IPS DF 6.9 (cell line): ENCODE measurements around the gene IGFBP1.

ENCODE experiments used
- DNase-seq: peaks from one replicate; pipeline ENCODE4 v3.0.0-alpha.2; 2013; ENCODE audit warnings: low read depth, low spot score
- H3K27ac ChIP-seq: one replicate; pipeline ENCODE4 v1.5.1; 2013; ENCODE audit warnings: low read length, control low read depth
- H3K27me3 ChIP-seq: 2 replicates; pipeline ENCODE4 v1.6.1; 2013; ENCODE audit warnings: mild to moderate bottlenecking, low read length; ENCODE audit not compliant: control insufficient read depth, insufficient read depth
- H3K36me3 ChIP-seq: 2 replicates; pipeline ENCODE4 v1.6.1; 2013; ENCODE audit warnings: low read length; ENCODE audit not compliant: control insufficient read depth, insufficient read depth
- H3K4me1 ChIP-seq: 2 replicates; pipeline ENCODE4 v1.6.1; 2013; ENCODE audit warnings: low read length; ENCODE audit not compliant: control insufficient read depth, insufficient read depth
- H3K4me3 ChIP-seq: 2 replicates; pipeline ENCODE4 v1.5.1; 2013; ENCODE audit warnings: mild to moderate bottlenecking, low read length
- H3K9me3 ChIP-seq: 2 replicates; pipeline ENCODE4 v1.6.1; 2013; ENCODE audit warnings: low read length, inconsistent platforms; ENCODE audit not compliant: control insufficient read depth, insufficient read depth
- WGBS: extraction: QIAGEN DNeasy Blood & Tissue Kit; methylation state at CpG from one replicate; pipeline ENCODE4 v1.1.7; 2013; ENCODE audit warnings: mixed read lengths, missing lambda C conversion rate; ENCODE audit not compliant: insufficient read length, insufficient coverage; 5-methylcytosine and 5-hydroxymethylcytosine counted together

The IGFBP1 gene

DNA sequence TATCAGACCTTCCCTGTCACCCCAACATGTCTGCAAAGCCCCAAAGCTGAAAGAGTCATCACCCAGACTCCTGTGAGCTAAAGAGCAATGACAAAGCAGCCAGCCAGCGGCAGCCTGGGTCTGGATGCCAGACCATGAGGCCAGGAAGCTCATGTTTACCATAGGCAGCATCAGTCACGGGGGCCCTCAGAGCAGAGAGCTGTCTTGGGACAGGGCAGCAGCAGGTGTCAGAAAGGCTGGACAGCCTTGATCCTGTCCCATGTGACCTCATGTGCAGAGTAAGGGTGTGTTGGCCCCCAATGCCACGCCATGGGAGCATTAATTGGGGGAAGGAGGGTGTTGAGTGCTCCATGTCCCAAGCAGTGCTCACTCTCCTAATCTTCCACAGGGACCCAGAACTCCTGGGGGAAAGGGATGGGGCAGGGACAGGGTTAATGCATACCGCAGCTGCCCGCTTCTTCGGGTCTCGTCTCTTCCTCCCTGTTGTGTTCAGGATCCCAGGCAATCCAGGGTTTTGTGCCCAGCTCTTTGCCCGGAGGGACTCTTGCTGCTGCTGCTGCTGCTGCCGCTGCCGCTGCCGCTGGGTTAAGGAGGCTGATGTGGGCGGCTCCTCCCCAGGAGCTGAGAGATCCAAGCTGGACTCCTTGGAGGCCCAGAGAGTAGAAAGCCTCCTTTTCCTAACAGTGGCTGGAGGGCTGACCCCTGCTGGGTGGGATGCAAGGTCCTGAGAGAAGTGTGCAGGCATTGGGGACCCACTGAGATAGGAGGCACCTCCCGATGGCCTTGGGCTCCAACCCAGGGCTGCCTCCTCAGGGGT lies 22.5 kb upstream of the IGFBP1 start:
- Histone ChIP-seq H3K27ac (no peak overlapping the region), H3K9me3 (no peaks in the 10 kb centered on the region), H3K36me3 (no peaks in the 10 kb centered on the region), H3K4me1 (no peaks in the 10 kb centered on the region), H3K27me3 (no peaks in the 10 kb centered on the region), H3K4me3 (no peak overlapping the region)
- DNase-seq, result no peak
- no CpG with 5 or more reads among the region's 13 CpGs for WGBS

DNA sequence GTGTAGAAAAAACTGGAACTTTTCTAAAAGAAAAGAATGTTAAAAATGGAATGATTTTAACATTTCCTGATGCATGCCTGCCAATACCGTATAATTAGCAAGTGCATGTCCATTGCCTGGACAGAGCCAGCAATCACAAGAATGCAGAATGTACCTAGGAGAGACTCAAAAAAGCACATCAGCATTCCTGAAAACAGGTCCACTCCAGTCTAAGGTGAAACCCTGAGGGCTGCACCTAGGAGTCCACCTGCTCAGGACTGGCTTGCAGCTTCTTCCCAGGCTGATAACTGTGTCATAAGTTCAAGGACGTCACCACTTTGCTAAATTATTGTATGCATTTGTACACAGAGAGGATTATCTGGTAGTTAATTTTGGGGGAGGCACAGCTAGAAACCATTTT lies 20.8 kb upstream of the IGFBP1 start:
- Histone ChIP-seq H3K27ac (no peak overlapping the region), H3K4me1 (no peaks in the 10 kb centered on the region), H3K9me3 (no peaks in the 10 kb centered on the region), H3K4me3 (no peak overlapping the region), H3K27me3 (no peaks in the 10 kb centered on the region), H3K36me3 (no peaks in the 10 kb centered on the region)
- no peak for DNase-seq
- WGBS, result no CpG with 5 or more reads among the region's 2 CpGs

DNA sequence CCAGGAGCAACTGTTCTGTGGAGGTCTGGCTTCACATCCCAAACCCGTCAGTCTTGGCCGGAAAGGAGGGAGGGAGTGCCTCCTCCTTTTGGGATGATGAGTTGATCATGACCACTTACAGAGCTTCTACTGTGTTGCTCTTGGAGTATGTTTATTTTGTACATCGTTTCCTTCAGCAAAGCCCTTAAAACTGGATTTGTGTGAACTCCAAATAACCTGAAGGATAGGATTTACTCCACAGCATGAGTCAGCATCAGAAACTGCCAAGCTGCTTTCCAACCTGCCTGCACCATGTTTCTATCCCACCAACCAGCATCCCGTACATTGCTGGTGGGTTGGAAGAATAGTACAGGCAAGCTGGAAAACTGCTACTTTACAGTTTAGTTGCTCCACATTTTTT lies 18.9 kb upstream of the IGFBP1 start:
- Histone ChIP-seq H3K9me3 (no peaks in the 10 kb centered on the region), H3K27ac (no peak overlapping the region), H3K27me3 (no peaks in the 10 kb centered on the region), H3K4me1 (no peaks in the 10 kb centered on the region), H3K36me3 (no peaks in the 10 kb centered on the region), H3K4me3 (no peak overlapping the region)
- no peak for DNase-seq
- WGBS, result no CpG with 5 or more reads among the region's 4 CpGs

DNA sequence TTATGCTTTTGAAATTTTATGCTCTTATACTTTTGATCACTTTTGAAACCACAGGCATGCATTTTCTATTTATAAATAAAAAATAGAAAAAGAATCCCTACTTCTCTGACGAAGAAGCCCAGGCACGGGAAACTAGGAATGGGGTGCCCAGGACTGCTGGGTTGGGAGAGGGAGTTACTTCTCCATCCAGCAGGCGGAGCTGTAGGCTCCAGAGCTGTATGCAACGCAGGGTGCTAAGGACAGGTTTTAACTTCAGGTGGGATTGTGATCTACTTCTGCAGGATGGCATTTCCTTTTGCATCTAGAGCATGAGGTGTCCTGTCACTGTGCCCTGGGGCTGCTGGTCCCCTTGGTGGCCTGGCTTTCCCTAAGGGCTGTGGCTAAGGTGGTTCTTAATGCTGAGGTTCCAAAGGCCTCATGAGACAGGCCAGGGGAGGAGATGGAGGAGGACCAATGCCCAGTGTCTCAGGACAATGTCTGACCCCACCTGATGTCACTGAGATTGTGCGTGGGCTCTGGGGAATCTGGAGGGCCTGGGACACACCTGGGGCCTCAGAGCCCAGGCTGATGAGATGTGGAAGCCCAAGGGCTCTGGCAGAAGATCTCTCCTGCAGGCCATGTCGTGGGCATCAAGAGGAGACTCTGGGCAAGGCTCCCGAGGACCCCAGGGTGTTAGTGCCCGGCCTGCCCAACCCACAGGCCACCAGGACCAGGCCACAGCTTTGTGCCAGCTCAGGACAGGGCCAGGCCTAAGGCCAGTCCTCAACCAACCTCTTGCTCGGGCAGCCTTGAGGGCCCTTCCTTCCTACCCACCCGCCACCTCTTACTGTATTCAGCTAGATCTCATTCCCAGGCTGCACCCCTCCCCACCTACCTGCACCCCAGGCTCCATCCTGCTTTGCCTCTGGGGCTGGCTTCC lies 15.9 kb upstream of the IGFBP1 start:
- H3K4me1 ChIP-seq, result no peaks in the 10 kb centered on the region
- H3K9me3 ChIP-seq, result no peaks in the 10 kb centered on the region
- WGBS, result no CpG with 5 or more reads among the region's 10 CpGs
- no peak overlapping the region for H3K4me3 ChIP-seq
- DNase-seq, result no peak
- no peaks in the 10 kb centered on the region for H3K27me3 ChIP-seq
- H3K36me3 ChIP-seq, result no peaks in the 10 kb centered on the region
- H3K27ac ChIP-seq, result no peak overlapping the region

DNA sequence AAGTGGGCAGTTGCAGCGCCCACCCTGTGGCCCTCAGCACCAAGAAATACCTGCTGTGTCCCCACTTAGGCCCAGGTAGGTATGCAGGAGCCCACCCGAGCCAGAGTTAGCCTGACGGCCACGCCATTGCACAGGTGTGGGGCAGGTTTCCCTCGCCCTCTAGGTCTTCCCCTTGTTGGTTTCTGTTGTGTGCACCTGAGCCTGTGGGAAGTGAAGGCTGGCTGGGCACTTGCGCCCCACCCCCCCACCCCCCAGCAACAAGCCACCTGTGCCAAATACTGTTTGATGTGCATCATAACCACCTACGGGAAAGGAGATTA lies 15.3 kb upstream of the IGFBP1 start, which contains the start of gene CCDC201:
Gene CCDC201, minus strand, starts transcription at position 48 of the 320 bp plus-strand sequence. CDS start 75 bp downstream, outside the sequence.
- H3K27ac ChIP-seq, result no peak within 1 kb of the TSS
- DNase-seq, result no peak
- H3K9me3 ChIP-seq, result no peaks in the 10 kb centered on the region
- WGBS, result no CpG with 5 or more reads among the region's 7 CpGs
- no peak within 1 kb of the TSS for H3K4me3 ChIP-seq
- no peaks in the 10 kb centered on the region for H3K4me1 ChIP-seq
- H3K27me3 ChIP-seq, result no peaks in the 10 kb centered on the region
- no peaks in the 10 kb centered on the region for H3K36me3 ChIP-seq

DNA sequence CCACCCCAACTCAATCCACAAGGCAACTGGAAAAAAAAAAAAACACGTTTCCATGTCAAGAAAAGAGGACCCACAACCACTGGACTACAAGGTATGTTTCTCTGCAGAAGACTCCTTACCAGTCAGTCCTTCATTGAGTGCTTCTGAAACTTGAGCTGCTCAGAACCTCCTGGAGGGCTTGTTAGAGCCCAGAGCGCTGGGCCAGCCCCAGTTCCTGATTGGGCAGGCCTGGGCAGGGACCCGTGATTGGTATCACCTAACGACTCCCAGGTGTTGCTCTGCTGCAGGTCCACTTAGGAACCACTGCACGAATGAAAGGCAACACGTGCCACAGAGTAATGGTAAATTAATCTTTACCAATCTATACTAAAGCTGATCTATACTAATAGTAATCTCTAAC lies 14.9 kb upstream of the IGFBP1 start:
- Histone ChIP-seq H3K27ac (no peak overlapping the region), H3K4me3 (no peak overlapping the region), H3K36me3 (no peaks in the 10 kb centered on the region), H3K27me3 (no peaks in the 10 kb centered on the region), H3K9me3 (no peaks in the 10 kb centered on the region), H3K4me1 (no peaks in the 10 kb centered on the region)
- DNase-seq, result no peak
- WGBS, result no CpG with 5 or more reads among the region's 6 CpGs

DNA sequence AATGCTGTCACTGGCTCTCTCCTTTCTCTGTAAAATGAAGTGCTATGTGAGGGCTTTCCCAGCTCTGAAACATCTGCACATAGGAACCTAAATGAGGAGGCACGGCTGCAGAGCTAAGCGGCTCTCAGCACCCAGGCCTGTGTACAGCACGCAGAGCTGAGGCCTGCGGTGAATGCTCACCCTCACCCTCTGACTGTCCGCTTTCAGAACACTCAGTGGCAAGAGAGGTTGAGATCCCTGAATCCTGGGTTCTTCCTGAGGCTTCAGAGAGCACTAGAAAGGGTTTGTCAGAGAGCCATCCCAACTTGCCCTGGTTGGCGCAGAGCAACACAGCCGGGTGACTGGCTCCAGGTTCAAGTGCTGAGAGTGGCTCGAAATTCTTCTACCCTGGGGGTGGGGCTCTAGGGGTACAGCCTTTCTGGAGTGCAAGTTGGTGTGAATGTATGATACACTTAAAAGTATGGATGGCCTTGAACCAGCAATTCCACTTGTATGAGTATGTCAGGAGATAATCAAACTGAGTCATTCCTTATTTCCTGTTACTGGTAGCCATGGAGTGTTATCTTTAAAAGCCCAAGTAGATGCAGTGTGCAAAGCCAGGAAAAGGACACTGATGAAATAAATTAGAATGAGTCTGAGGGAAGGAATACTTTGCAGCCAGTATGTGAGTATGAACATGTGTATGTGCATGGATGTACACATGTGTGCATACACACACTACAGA lies 13.7 kb upstream of the IGFBP1 start:
- Histone ChIP-seq H3K4me3 (no peak overlapping the region), H3K27ac (no peak overlapping the region), H3K4me1 (no peaks in the 10 kb centered on the region), H3K9me3 (no peaks in the 10 kb centered on the region; the same call in 1 of the 2 replicates), H3K27me3 (no peaks in the 10 kb centered on the region), H3K36me3 (no peaks in the 10 kb centered on the region)
- WGBS, result no CpG with 5 or more reads among the region's 8 CpGs
- no peak for DNase-seq

DNA sequence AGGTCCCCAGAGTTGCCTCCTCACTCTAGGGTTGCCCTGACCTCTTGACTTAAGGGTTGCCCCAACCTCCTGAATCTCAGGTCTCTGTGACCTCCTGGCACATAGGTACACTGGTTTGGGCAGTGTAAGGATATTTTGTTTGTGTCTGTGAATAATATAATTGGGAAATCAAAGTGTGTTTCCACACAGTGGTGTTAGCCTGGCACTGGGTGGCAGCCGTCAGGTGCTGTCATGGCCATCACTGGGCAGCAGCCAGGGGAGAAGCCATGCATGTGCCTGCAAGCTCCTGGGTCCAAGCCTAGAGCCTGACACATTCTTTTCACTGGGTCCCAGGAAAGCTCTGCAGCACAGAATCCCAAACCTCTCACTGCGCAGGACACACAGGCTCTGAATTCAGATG lies 11.8 kb upstream of the IGFBP1 start:
- Histone ChIP-seq H3K4me1 (no peaks in the 10 kb centered on the region), H3K4me3 (no peak overlapping the region)
- no CpG with 5 or more reads among the region's 2 CpGs for WGBS

DNA sequence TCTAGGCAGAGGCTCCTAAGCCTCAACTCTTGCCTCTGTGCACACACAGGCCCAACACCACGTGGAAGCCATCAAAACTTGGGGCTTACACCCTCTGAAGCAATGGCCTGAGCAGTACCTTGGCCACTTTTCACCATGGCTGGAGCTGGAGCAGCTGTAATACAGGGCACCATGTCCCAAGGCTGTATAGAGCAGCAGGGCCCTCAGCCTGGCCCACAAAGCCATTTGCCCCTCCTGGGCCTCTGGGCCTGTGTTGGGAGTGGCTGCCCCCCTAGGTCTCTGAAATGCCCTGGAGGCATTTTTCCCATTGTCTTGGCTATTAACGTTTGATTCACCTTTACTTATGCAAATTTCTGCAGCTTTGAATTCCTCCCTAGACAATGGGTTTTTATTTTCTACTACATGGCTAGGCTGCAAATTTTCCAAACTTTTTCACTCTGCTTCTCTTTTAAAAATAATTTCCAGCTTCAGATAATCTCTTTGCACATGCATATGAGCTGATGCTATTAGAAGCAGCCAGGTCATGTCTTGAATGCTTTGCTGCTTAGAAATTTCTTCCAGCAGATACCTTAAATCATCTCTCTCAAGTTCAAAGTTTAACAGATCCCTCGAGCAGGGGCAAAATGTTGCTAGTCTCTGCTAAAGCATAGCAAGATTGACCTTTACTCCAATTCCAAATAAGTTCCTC lies 9.7 kb upstream of the IGFBP1 start:
- WGBS, result no CpG with 5 or more reads among the region's 3 CpGs

More for the DNA sequence above, 11.8 kb upstream of the IGFBP1 start:
- Histone ChIP-seq H3K27ac (no peak overlapping the region), H3K9me3 (no peaks in the 10 kb centered on the region; the same call in 1 of the 2 replicates), H3K27me3 (no peaks in the 10 kb centered on the region), H3K36me3 (no peaks in the 10 kb centered on the region)
- no peak for DNase-seq

More for the DNA sequence above, 9.7 kb upstream of the IGFBP1 start:
- Histone ChIP-seq H3K4me1 (no peaks in the 10 kb centered on the region; the same call in 1 of the 2 replicates), H3K27ac (no peak overlapping the region), H3K27me3 (no peaks in the 10 kb centered on the region), H3K36me3 (no peaks in the 10 kb centered on the region), H3K9me3 (no peaks in the 10 kb centered on the region; the same call in 1 of the 2 replicates), H3K4me3 (no peak overlapping the region)
- DNase-seq, result no peak
